A673 (cell line): ENCODE data around the gene CTAGE4. TPM values are rescaled to one million over a fixed set of nuclear protein-coding genes. Genes with fewer than 3 reads are reported as not detected.
"Not testable (repeated sequence)": the region's sequence is repeated elsewhere in the genome, so short reads cannot be mapped to it uniquely, and the experiment has no call there.

Source experiments
- BruUV-seq: library from RNA; stranded (reverse); fragments of 400-500 nt; replicated peaks from 2 replicates; lab custom pipeline; 2021; lab: Mats Ljungman, UMichigan
- CTCF ChIA-PET: fragments of 300-600 bp; sonication (Branson Sonifier 250); formaldehyde crosslinking; loops from one replicate; lab custom pipeline; 2022; ENCODE audit warnings: antibody characterized with exemption; lab: Charles Lee
- POLR2A ChIA-PET: fragments of 300-600 bp; sonication (Branson Sonifier 250); formaldehyde crosslinking; loops from one replicate; lab custom pipeline; 2022; ENCODE audit warnings: antibody characterized with exemption; ENCODE audit not compliant: low non-redundant PET; lab: Charles Lee
- DNase-seq: peaks from one replicate; pipeline ENCODE4 v3.0.0-alpha.2; 2015; ENCODE audit warnings: low spot score
- H3K27ac ChIP-seq: fragments of 200-600 bp; sonication (generic); 2 replicates; pipeline ENCODE4 v1.5.1; 2016; ENCODE audit warnings: mixed run types, low read depth, mild to moderate bottlenecking, mixed read lengths, antibody characterized with exemption, low read length; ENCODE audit not compliant: poor library complexity, severe bottlenecking
- H3K27me3 ChIP-seq: fragments of 200-600 bp; sonication (generic); replicated peaks from 2 replicates; pipeline ENCODE4 v1.6.1; 2017; ENCODE audit warnings: mixed run types, low read depth, mild to moderate bottlenecking, mixed read lengths, antibody characterized with exemption, low read length; ENCODE audit not compliant: insufficient read depth, poor library complexity
- H3K36me3 ChIP-seq: fragments of 200-600 bp; sonication (generic); 2 replicates; pipeline ENCODE4 v1.6.1; 2016; ENCODE audit warnings: mixed run types, mild to moderate bottlenecking, mixed read lengths, antibody characterized with exemption, low read length; ENCODE audit not compliant: insufficient read depth, poor library complexity, severe bottlenecking
- H3K4me1 ChIP-seq: fragments of 200-600 bp; sonication (generic); 2 replicates; pipeline ENCODE4 v1.6.1; 2017; ENCODE audit warnings: mixed run types, mild to moderate bottlenecking, mixed read lengths, antibody characterized with exemption, low read length; ENCODE audit not compliant: insufficient read depth, poor library complexity, severe bottlenecking
- H3K4me3 ChIP-seq: fragments of 200-600 bp; sonication (generic); 2 replicates; pipeline ENCODE4 v1.5.1; 2016; ENCODE audit warnings: low read depth, mixed run types, mild to moderate bottlenecking, mixed read lengths, low read length; ENCODE audit not compliant: poor library complexity, severe bottlenecking
- H3K9me3 ChIP-seq: fragments of 200-600 bp; sonication (generic); 2 replicates; pipeline ENCODE4 v1.6.1; 2016; ENCODE audit warnings: mixed run types, low read depth, mild to moderate bottlenecking, mixed read lengths, antibody characterized with exemption, low read length; ENCODE audit not compliant: poor library complexity, severe bottlenecking
- intact Hi-C: fragments of 100-400 bp; cut with micrococcal nuclease; formaldehyde crosslinking; loops from one replicate; pipeline ENCODE4 v1.10.0; 2022; ENCODE audit not compliant: unreplicated experiment
- total RNA-seq: library from RNA; stranded (reverse); gene quantifications from 2 replicates; pipeline ENCODE4 v1.2.3, GENCODE V29; 2021

Gene CTAGE4
- total RNA-seq, 1 experiment from 2014 or later, result not detected

GRCh38 chr7:144219149-144219548 is 35.9 kb downstream of the CTAGE4 start:
- H3K36me3 ChIP-seq, H3K4me3 ChIP-seq, BruUV-seq, H3K9me3 ChIP-seq, H3K27me3 ChIP-seq, POLR2A ChIA-PET, H3K4me1 ChIP-seq, H3K27ac ChIP-seq, intact Hi-C loops, DNase-seq: not testable (repeated sequence)
- CTCF ChIA-PET, result interaction anchor here (0.6 kb wide), 1 partner anchor 113 kb away, joined by 3 read pairs; no protein-coding TSS in a partner anchor

GRCh38 chr7:144220531-144220930 is 37.3 kb downstream of the CTAGE4 start:
- POLR2A ChIA-PET, DNase-seq, H3K4me3 ChIP-seq, intact Hi-C loops, H3K27me3 ChIP-seq, H3K4me1 ChIP-seq, H3K9me3 ChIP-seq, CTCF ChIA-PET, H3K27ac ChIP-seq, H3K36me3 ChIP-seq, BruUV-seq: not testable (repeated sequence)

DNA sequence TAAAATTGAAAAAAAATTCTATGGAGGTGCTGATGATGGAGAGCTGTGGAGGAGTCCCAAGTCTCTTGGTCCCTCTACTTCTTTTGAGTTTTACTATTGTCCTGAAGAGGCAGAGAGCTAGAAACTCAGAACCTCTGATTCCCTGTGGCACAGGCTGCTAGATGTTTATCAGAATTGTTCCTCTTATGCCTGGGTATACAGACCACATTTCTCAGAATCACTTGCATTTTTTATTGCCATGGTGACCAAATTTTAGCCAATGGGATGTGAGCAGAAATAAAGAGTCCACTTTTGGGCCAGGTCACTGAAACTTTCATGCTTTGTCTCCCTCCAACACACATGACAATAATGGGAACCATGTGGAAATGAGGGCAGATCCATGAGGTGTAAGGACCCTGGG is 40.4 kb downstream of the CTAGE4 start:
- POLR2A ChIA-PET, CTCF ChIA-PET, BruUV-seq: not testable (repeated sequence)

GRCh38 chr7:144226866-144227265 is 43.6 kb downstream of the CTAGE4 start:
- H3K27ac ChIP-seq, DNase-seq, intact Hi-C loops, POLR2A ChIA-PET, H3K9me3 ChIP-seq, CTCF ChIA-PET, BruUV-seq, H3K27me3 ChIP-seq, H3K36me3 ChIP-seq, H3K4me1 ChIP-seq, H3K4me3 ChIP-seq: not testable (repeated sequence)

More for the DNA sequence above, 40.4 kb downstream of the CTAGE4 start:
- H3K9me3 ChIP-seq, H3K4me1 ChIP-seq, H3K27me3 ChIP-seq, DNase-seq, H3K4me3 ChIP-seq, intact Hi-C loops, H3K27ac ChIP-seq, H3K36me3 ChIP-seq: not testable (repeated sequence)

DNA sequence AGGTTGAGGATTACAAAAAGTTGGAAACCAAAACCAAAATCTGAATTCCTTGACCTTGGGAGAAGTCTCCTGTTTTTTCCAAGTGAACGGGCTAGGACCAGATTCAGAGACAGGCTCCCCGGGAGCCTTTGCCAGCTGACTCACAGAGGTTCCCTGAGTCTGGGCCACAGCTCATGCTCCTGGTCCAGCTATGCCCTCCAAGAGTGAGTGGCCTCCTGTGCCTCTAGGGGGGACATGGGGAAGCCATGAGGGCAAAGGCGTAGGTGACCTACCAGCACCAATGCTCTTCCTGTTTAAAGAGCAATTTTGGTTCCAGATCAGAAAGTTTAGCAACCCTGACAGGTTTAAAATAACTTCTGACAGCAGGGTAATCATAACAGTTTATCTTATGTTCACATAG is 45.5 kb downstream of the CTAGE4 start:
- H3K4me1 ChIP-seq, H3K9me3 ChIP-seq, H3K36me3 ChIP-seq, POLR2A ChIA-PET, H3K4me3 ChIP-seq, DNase-seq, H3K27ac ChIP-seq, H3K27me3 ChIP-seq, CTCF ChIA-PET, BruUV-seq, intact Hi-C loops: not testable (repeated sequence)

GRCh38 chr7:144231027-144231426 is 47.8 kb downstream of the CTAGE4 start:
- BruUV-seq, H3K36me3 ChIP-seq: not testable (repeated sequence)

GRCh38 chr7:144233039-144233438 is 49.8 kb downstream of the CTAGE4 start:
- H3K4me1 ChIP-seq, H3K36me3 ChIP-seq, BruUV-seq, POLR2A ChIA-PET, intact Hi-C loops, DNase-seq, H3K4me3 ChIP-seq, H3K9me3 ChIP-seq, H3K27me3 ChIP-seq, CTCF ChIA-PET, H3K27ac ChIP-seq: not testable (repeated sequence)

More at GRCh38 chr7:144231027-144231426, 47.8 kb downstream of the CTAGE4 start:
- H3K9me3 ChIP-seq, POLR2A ChIA-PET, H3K4me3 ChIP-seq, DNase-seq, H3K27ac ChIP-seq, H3K4me1 ChIP-seq, intact Hi-C loops, CTCF ChIA-PET, H3K27me3 ChIP-seq: not testable (repeated sequence)
